SK-N-SH (cell line): ENCODE results near the gene CNNM1. TPM values are rescaled to one million over a fixed set of nuclear protein-coding genes. Genes with fewer than 3 reads are reported as not detected.

Experiments used
- CTCF ChIA-PET: fragments of 300-600, 350-600 bp; formaldehyde crosslinking; extraction: SDS; loops from one replicate; lab custom pipeline; 2021; lab: Yijun Ruan, JAX
- POLR2A ChIA-PET: fragments of 350-600 bp; sonication (Branson Sonifier 250); formaldehyde crosslinking; extraction: SDS; loops from one replicate; lab custom pipeline; 2020; ENCODE audit warnings: antibody characterized with exemption, inconsistent platforms; lab: Yijun Ruan, JAX
- DNase-seq: peaks from one replicate; pipeline ENCODE4 v3.0.0; 2012
- H2AFZ ChIP-seq: fragments of 200-600 bp; sonication (generic); 2 replicates; pipeline ENCODE4 v1.8.1; 2016; ENCODE audit warnings: antibody characterized with exemption, mild to moderate bottlenecking, low read depth
- H3F3A ChIP-seq: fragments of 200-600 bp; sonication (generic); replicated peaks from 2 replicates; pipeline ENCODE3; 2016; ENCODE audit warnings: antibody characterized with exemption, mild to moderate bottlenecking; ENCODE audit not compliant: insufficient read depth
- H3K27ac ChIP-seq, 2 experiments: fragments of 200-500 bp in 1 of 2; fragments of 200-600 bp in 1 of 2; sonication (Bioruptor generic) in 1 of 2; sonication (generic), shearing (Covaris generic) in 1 of 2; 2 replicates each; pipeline versions ENCODE4 v1.5.1 to v1.6.1; 2014 to 2016; ENCODE audit warnings: low read depth in 2 of 2, inconsistent platforms in 1 of 2, low read length in 1 of 2, mild to moderate bottlenecking in 1 of 2, mixed read lengths in 1 of 2
- H3K27me3 ChIP-seq: fragments of 200-600 bp; sonication (generic), shearing (Covaris generic); 2 replicates; pipeline ENCODE4 v1.6.1; 2016; ENCODE audit warnings: mixed run types; ENCODE audit not compliant: insufficient read depth
- H3K36me3 ChIP-seq, 2 experiments: fragments of 200-500 bp in 1 of 2; fragments of 200-600 bp in 1 of 2; sonication (Bioruptor generic) in 1 of 2; sonication (generic) in 1 of 2; replicated peaks in 1 of 2; 2 replicates each; pipeline versions ENCODE3 to v1.5.1; 2014 to 2016; ENCODE audit warnings: low read length in 1 of 2, mild to moderate bottlenecking in 1 of 2; ENCODE audit not compliant: insufficient read depth in 2 of 2, control insufficient read depth in 1 of 2
- H3K4me1 ChIP-seq, 2 experiments: fragments of 200-500 bp in 1 of 2; fragments of 200-600 bp in 1 of 2; sonication (Bioruptor generic) in 1 of 2; sonication (generic), shearing (Covaris generic) in 1 of 2; 2 replicates each; pipeline versions ENCODE4 v1.5.1 to v1.6.1; 2014 to 2016; ENCODE audit warnings: low read depth in 1 of 2, low read length in 1 of 2, mixed run types in 1 of 2; ENCODE audit not compliant: insufficient read depth in 2 of 2, control insufficient read depth in 1 of 2
- H3K4me2 ChIP-seq: fragments of 200-600 bp; sonication (generic), shearing (Covaris generic); 2 replicates; pipeline ENCODE4 v1.6.1; 2017; ENCODE audit warnings: mixed run types
- H3K4me3 ChIP-seq, 2 experiments: fragments of 200-500 bp in 1 of 2; fragments of 200-600 bp in 1 of 2; sonication (Bioruptor generic) in 1 of 2; sonication (generic), shearing (Covaris generic) in 1 of 2; 2 replicates each; pipeline versions ENCODE4 v1.5.1 to v1.8.1; 2014 to 2016; ENCODE audit warnings: low read depth in 2 of 2, inconsistent platforms in 1 of 2, low read length in 1 of 2, mild to moderate bottlenecking in 1 of 2, mixed read lengths in 1 of 2, moderate library complexity in 1 of 2
- H3K79me2 ChIP-seq: fragments of 200-600 bp; sonication (generic); 2 replicates; pipeline ENCODE4 v1.8.1; 2017; ENCODE audit warnings: mild to moderate bottlenecking; ENCODE audit not compliant: insufficient read depth
- H3K9ac ChIP-seq: fragments of 200-600 bp; sonication (generic); 2 replicates; pipeline ENCODE4 v1.6.1; 2017; ENCODE audit warnings: mixed run types
- H3K9me2 ChIP-seq: fragments of 200-600 bp; sonication (generic); 2 replicates; pipeline ENCODE4 v1.6.1; 2017; ENCODE audit warnings: mixed run types
- H3K9me3 ChIP-seq: fragments of 200-600 bp; sonication (generic); 2 replicates; pipeline ENCODE4 v1.6.1; 2017; ENCODE audit warnings: mixed run types, mild to moderate bottlenecking, moderate library complexity
- H4K20me1 ChIP-seq: fragments of 200-600 bp; sonication (generic); 2 replicates; pipeline ENCODE4 v1.6.1; 2017; ENCODE audit warnings: mild to moderate bottlenecking, mixed run types; ENCODE audit not compliant: insufficient read depth
- CTCF ChIP-seq: fragments of 200-600 bp; sonication (generic); IDR thresholded peaks from 2 replicates; pipeline ENCODE4 v1.6.1; 2017; ENCODE audit warnings: antibody characterized with exemption, mild to moderate bottlenecking, moderate library complexity
- EP300 ChIP-seq, 2 experiments: IDR thresholded peaks; 2 replicates each; pipeline versions ENCODE4 v1.4.0 to v1.6.1; 2012; ENCODE audit warnings: borderline replicate concordance in 1 of 2, low read depth in 1 of 2, low read length in 1 of 2
- FOXJ3 ChIP-seq: sonication (generic); formaldehyde crosslinking; IDR thresholded peaks from 2 replicates; pipeline ENCODE4 v1.5.1; 2020; ENCODE audit warnings: mild to moderate bottlenecking, missing genetic modification reagents
- GABPA ChIP-seq: IDR thresholded peaks from 2 replicates; pipeline ENCODE4 v1.4.0; 2012; ENCODE audit warnings: low read depth, mild to moderate bottlenecking
- GATA2 ChIP-seq: sonication (generic); formaldehyde crosslinking; IDR thresholded peaks from 2 replicates; pipeline ENCODE4 v1.5.0; 2020; ENCODE audit warnings: mild to moderate bottlenecking, missing genetic modification reagents
- JUND ChIP-seq: IDR thresholded peaks from 2 replicates; pipeline ENCODE4 v1.4.0; 2012
- MAX ChIP-seq: IDR thresholded peaks from 2 replicates; pipeline ENCODE4 v1.4.0; 2012; ENCODE audit warnings: low read depth
- MXI1 ChIP-seq: IDR thresholded peaks from 2 replicates; pipeline ENCODE4 v1.6.1; 2012; ENCODE audit warnings: mild to moderate bottlenecking, low read depth, low read length, improper control_type of control experiment
- NRF1 ChIP-seq: IDR thresholded peaks from 2 replicates; pipeline ENCODE4 v1.6.1; 2012; ENCODE audit warnings: low read depth, mild to moderate bottlenecking, low read length
- PBX3 ChIP-seq: IDR thresholded peaks from 2 replicates; pipeline ENCODE4; 2012
- POLR2AphosphoS5 ChIP-seq: IDR thresholded peaks from 2 replicates; pipeline ENCODE4 v1.6.1; 2012; ENCODE audit warnings: low read depth, low read length
- RAD21 ChIP-seq: IDR thresholded peaks from 2 replicates; pipeline ENCODE4 v1.6.1; 2012; ENCODE audit warnings: mild to moderate bottlenecking, low read length
- REST ChIP-seq: IDR thresholded peaks from 2 replicates; pipeline ENCODE4 v1.6.1; 2012; ENCODE audit warnings: mild to moderate bottlenecking, low read depth, low read length, moderate library complexity
- RXRA ChIP-seq: IDR thresholded peaks from 2 replicates; pipeline ENCODE4 v1.4.0; 2012; ENCODE audit warnings: low read depth, mild to moderate bottlenecking, borderline replicate concordance
- TEAD4 ChIP-seq: IDR thresholded peaks from 2 replicates; pipeline ENCODE4 v1.4.0; 2012; ENCODE audit warnings: mild to moderate bottlenecking, borderline replicate concordance; ENCODE audit not compliant: insufficient read depth
- ZBTB33 ChIP-seq: IDR thresholded peaks from 2 replicates; pipeline ENCODE4 v1.4.0; 2012; ENCODE audit warnings: low read depth, borderline replicate concordance
- WGBS: methylation state at CpG from one replicate; pipeline ENCODE4 v1.1.6; 2017; ENCODE audit warnings: low lambda C conversion rate; 5-methylcytosine and 5-hydroxymethylcytosine counted together
- polyA plus RNA-seq, 3 experiments: library from polyadenylated mRNA; depleted of rRNA; stranded (reverse); fragments of >200 nt; gene quantifications; 2 replicates each; pipeline ENCODE4 v1.2.3, GENCODE V29; 2012

Gene CNNM1
- polyA plus RNA-seq, 1 of the 3 experiments (the other 2 are of a cell fraction): 0.12 TPM

GRCh38 chr10:99337901-99338300 is 8.7 kb downstream of the CNNM1 start (continued):
- TF ChIP-seq REST: no peak
- TF ChIP-seq TEAD4: no peak
- no peak for TF ChIP-seq NRF1

GRCh38 chr10:99339077-99339476 is 9.9 kb downstream of the CNNM1 start:
- TF ChIP-seq GABPA: no peak
- TF ChIP-seq GATA2 (CRISPR knock-in tag): no peak
- no peak for TF ChIP-seq JUND
- no peak for TF ChIP-seq ZBTB33
- no peak for TF ChIP-seq CTCF
- TF ChIP-seq EP300 (IDR thresholded peaks at IDR 0.05; ENCODE audit: borderline replicate concordance in 1 of 2, low read depth in 1 of 2, low read length in 1 of 2): no peak
- TF ChIP-seq RXRA: no peak
- no peak for TF ChIP-seq PBX3
- TF ChIP-seq FOXJ3: no peak
- TF ChIP-seq MAX: no peak
- TF ChIP-seq TEAD4: no peak
- TF ChIP-seq RAD21: no peak
- no peak for TF ChIP-seq POLR2AphosphoS5
- TF ChIP-seq MXI1: no peak
- TF ChIP-seq, all 33 proteins: peak for 0
- H3K27ac ChIP-seq: no peak overlapping the region
- no peaks in the 10 kb centered on the region for H4K20me1 ChIP-seq
- no peaks in the 10 kb centered on the region for H3F3A ChIP-seq
- no peak overlapping the region for H3K4me2 ChIP-seq
- H2AFZ ChIP-seq: no peak overlapping the region
- H3K36me3 ChIP-seq: no peaks in the 10 kb centered on the region
- WGBS: 24% methylated on average over 1 of the region's 1 CpG
- POLR2A ChIA-PET: no interaction called here
- H3K27me3 ChIP-seq: peaks cover 5% of the 10 kb centered on the region; the same call in 1 of the 2 replicates
- H3K9me3 ChIP-seq: no peaks in the 10 kb centered on the region
- DNase-seq: no peak
- H3K9me2 ChIP-seq: no peaks in the 10 kb centered on the region
- H3K4me1 ChIP-seq: peaks cover 0 to 12% of the 10 kb centered on the region in 2 experiments; a peak in 2 of 4 replicates
- H3K4me3 ChIP-seq: no peak overlapping the region
- no peaks in the 10 kb centered on the region for H3K79me2 ChIP-seq
- CTCF ChIA-PET: no interaction called here
- H3K9ac ChIP-seq: no peak overlapping the region
